Fibroblast of mammary gland (primary cell): ENCODE results near the gene MAP7D3.
A peak's percentile ranks its signal among the peaks of the same experiment; 100 is the strongest.

Source experiments
- DNase-seq: peaks from one replicate; pipeline ENCODE4 v3.0.0-alpha.2; 2010; ENCODE audit warnings: low read depth
- H3K4me3 ChIP-seq: 2 replicates; pipeline ENCODE4 v1.5.1; 2011; ENCODE audit warnings: low read depth, mild to moderate bottlenecking, low read length, moderate library complexity; ENCODE audit not compliant: control insufficient read depth
- CTCF ChIP-seq: conservative IDR thresholded peaks from 2 replicates; pipeline ENCODE4 v1.5.1; 2011; ENCODE audit warnings: low read depth, low read length, inconsistent platforms; ENCODE audit not compliant: control insufficient read depth, insufficient read depth

MAP7D3 gene

GRCh38 chrX:136193771-136194170 is 57.4 kb downstream of the MAP7D3 start:
- H3K4me3 ChIP-seq: no peak overlapping the region
- no peak for DNase-seq
- no peak for TF ChIP-seq CTCF

- no peak overlapping the region for H3K4me3 ChIP-seq
- peak; percentile 76 for DNase-seq
- no peak for TF ChIP-seq CTCF
Measured at GRCh38 chrX:136192839-136193414, 58.3 kb downstream of the MAP7D3 start.

GRCh38 chrX:136192135-136192534 is 59.1 kb downstream of the MAP7D3 start:
- no peak overlapping the region for H3K4me3 ChIP-seq
- no peak for DNase-seq
- no peak for TF ChIP-seq CTCF

GRCh38 chrX:136191171-136191570 is 60.0 kb downstream of the MAP7D3 start:
- no peak for DNase-seq
- no peak for TF ChIP-seq CTCF
- H3K4me3 ChIP-seq: no peak overlapping the region

GRCh38 chrX:136190038-136190713 is 61.0 kb downstream of the MAP7D3 start:
- TF ChIP-seq CTCF: no peak
- H3K4me3 ChIP-seq: no peak overlapping the region
- no peak for DNase-seq

- no peak for DNase-seq
- TF ChIP-seq CTCF: no peak
- H3K4me3 ChIP-seq: no peak overlapping the region
Measured at GRCh38 chrX:136189222-136189621, 62.0 kb downstream of the MAP7D3 start.
